Measurements from ENCODE around the gene WEE2.
"Not testable (repeated sequence)": the region's sequence is repeated elsewhere in the genome, so short reads cannot be mapped to it uniquely, and the experiment has no call there.

WEE2 gene

DNA sequence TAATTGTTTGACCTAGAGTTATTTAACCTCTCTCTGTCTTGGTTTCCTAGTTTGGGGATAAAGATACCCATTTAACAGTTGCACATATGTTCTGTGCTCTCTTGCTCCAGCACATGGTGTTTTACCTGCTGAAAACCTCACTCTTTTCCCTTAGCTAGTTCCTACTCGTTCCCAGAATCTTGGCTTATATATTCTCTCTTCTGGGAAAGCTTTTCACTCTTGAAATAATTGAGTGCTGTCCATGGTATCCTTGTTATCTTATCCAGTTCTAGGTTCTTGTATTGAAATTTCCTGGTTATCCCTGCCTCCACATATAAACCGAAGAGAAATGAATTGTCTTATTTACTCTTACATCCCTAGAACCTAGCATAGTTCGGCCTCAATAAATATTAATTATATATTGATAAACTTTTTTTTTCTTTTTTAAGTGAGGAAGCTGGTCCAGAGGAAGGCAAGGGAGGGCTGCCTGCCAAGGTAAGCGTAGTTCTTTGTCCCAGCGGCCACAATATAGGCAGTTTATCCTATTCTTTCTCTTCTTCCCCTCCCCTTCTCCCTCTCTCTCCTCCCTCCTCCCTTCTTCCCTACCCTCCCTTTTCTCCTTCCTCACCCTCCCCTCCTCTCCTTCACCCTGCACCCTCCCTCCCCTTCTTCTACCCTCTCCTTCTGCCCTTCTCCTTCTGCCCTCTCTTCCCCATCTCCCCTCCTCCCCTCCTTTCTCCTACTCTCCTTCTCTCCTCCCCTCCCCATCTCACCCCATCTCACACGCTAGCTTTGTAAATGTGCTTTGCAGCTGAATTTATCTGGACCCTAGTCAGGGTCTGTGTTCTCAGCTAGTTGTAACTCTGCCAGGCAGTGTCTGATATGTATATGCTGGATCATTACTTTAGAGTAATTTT is 7.9 kb downstream of the WEE2 start:
- DNase-seq = no peak

DNA sequence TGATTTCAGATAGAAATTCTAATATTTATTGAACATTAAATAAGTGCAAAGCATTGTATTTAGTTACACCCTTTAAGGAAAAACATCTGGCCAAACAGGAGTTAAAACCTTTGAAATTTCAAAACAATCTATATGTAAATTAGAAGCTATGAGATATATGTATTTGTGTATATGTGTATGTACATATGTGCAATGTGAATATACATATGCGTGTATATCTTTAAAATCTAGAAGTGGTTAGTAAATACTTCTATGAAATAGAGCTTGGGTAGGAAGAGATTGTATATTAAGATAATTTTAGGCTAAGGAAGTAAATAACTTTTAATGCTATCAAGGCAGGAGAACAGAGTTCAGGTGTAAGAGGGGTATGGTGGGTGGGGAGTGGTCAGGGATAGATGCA is 9.3 kb downstream of the WEE2 start:
- no peak for DNase-seq

DNA sequence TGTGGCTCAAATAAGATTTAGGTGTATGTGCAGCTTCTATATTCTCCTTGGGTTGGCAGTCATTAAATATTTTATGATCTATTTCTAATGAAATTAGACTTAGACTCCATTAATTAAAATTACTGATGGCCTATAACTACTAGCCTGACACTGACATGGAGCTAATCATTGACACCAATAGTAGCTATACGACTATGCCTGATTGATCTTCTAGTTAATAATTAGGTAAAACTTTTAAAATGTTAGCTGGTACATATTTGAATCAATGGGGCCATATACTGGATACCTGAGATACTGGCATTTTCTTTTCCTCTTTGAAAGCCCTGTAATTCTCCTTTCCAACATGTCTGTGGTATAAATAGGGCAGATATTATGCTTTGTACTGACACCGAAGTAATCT is 14.4 kb downstream of the WEE2 start:
- DNase-seq = no peak

GRCh38 chr7:141729020-141729419 is 20.9 kb downstream of the WEE2 start:
- DNase-seq = no peak

- DNase-seq = no peak
These were observed 23.5 kb downstream of the WEE2 start for GRCh38 chr7:141731476-141732149.

DNA sequence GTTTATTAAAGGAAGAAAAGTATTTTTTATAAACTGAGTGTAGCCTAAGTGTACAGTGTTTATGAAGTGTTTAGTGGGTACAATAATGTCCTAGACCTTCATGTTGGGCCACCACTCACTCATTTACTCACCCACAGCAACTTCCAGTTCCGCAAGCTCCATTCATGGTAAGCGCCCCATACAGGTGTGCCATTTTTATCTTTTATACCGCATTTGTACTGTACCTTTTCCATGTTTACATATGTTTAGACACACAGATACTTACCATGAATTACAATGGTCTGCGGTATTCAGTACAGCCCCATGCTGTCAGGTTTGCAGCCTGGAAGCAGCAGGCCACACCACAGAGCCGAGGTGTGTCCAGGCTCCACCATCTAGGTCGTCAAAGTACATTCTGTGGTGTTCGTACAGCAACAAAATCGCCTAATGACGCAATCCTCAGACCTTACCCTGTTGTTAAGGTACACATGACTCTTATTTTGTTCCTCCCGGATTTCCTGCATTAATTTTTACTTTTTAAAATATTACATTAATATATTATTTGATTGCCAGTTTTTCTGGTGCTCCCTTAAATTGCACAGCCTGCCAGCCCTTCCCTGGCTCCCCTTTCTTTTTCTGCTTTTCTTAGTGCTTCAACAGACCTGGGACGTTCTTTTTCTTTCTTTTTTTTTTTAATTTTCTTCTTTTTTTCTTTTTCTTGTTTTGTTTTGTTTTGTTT is 29.1 kb downstream of the WEE2 start:
- no peak for DNase-seq

- DNase-seq = peak; percentile 80 to 86
These were observed 29.9 kb downstream of the WEE2 start, which contains the start of gene SSBP1 for GRCh38 chr7:141737836-141738591. Gene SSBP1, plus strand, starts transcription at chr7:141738358. Its CDS starts 809 bp downstream, at chr7:141739167.

DNA sequence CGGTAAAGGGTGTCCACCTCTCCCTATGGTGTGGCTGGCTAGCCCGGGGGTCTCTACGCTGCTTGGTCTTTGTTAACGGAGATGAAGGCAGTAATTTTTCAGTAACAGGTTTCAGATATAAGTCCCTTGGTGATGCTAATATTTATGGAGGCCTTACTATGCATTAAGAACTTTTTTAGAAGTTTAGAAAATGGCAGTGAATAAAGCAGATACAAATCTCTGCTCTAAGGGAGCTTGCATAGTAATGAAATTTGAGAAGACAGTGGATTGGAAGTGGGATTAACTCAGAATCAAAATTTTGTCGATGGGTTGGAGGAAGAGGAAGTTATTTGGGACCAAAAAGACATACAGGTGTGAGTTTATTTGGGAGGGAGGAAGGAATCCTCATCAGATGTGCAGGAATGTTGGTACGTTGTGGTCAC is 30.4 kb downstream of the WEE2 start:
- DNase-seq = no peak

GRCh38 chr7:141739250-141739649 is 31.1 kb downstream of the WEE2 start:
- no peak for DNase-seq

DNA sequence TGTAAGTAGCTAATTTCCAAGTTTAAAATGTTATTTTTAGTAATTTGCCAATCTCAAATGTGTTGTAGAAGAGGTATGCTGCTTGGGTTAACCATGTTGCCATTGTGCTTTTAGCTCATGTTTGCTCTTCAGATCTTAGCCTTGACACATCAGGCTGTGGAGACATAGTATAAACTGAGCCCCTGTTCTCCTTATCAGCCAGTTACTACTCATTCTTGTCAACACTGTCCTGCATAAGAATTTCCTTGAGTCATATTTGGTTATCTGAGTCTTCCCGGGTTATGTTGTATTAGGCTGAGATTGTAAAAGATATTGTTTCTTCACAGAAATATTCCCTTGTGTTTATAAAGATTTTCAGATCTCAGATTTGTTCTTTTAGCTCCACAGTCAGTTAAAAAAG is 34.1 kb downstream of the WEE2 start:
- no peak for DNase-seq

DNA sequence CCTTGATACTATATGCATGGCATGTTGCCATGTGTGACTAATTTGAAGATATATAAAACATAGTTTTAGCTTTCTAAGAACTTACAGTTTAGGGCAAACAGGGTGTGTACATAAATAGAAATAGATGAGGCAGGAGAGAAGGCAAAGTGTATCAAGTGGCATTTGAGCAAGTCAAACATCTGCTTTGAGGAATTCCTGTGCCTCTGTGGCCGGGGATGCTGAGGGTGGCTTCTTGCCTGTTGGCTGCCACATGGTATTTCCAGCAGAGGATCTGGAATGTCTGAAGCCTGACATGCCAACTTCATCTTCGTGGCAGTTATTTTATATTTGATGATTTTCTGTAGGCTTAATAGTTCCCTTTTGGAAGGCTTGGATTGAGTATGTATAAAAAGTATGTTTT is 36.0 kb downstream of the WEE2 start:
- no peak for DNase-seq

DNA sequence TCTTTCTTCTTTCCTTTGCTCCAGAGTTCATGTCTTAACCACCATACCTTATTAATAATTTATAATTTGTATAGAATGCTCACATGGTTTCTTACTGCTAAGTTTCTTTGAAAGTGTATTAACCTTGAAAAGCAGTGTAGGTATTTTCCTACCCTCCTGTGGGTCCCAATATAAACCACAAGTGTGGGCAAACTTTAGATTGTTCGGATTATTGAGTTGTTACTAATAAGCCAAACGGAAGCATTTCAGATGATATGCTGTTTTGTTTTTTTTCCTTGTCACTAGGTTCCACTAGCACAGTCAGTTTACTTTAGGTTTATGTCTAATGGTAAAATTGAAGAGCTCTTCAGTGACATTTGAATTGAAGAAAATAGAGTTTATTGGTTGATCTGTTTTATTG is 40.2 kb downstream of the WEE2 start:
- no peak for DNase-seq

DNA sequence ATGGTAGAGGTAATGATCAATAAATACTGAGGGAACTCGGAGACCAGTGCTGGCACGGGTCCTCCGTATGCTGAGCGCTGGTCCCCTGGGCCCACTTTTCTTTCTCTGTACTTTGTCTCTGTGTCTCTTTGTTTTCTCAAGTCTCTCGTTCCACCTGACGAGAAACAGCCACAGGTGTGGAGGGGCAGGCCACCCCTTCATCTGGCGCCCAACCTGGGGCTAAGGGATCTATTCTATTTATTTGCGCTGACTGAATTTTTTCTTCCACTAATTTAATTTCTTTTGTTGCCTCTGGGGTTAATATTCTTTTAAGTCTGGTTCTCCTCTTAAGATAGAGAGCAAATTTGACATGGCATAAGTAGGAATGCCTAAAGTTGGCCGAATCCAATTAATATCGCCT is 43.8 kb downstream of the WEE2 start:
- DNase-seq = not testable (repeated sequence)

DNA sequence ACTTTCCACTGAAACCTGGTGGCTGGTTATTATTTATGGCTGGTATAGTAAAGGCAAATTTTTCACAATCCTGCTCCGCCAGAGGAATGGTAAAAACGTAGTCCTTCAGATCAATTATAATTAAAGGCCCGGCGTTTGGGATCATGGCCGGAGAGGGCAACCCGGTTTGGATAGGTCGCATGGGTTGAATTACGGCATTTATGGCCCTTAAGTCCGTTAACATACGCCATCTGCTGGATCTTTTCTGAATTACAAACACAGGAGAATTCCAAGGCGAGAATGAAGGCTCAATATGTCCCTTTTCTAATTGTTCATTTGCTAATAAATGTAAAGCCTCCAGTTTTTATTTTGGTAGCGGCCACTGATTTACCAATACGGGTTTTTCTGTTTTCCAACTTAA is 44.5 kb downstream of the WEE2 start:
- no peak for DNase-seq

- DNase-seq = no peak
These were observed 46.8 kb downstream of the WEE2 start for GRCh38 chr7:141754939-141755338.

DNA sequence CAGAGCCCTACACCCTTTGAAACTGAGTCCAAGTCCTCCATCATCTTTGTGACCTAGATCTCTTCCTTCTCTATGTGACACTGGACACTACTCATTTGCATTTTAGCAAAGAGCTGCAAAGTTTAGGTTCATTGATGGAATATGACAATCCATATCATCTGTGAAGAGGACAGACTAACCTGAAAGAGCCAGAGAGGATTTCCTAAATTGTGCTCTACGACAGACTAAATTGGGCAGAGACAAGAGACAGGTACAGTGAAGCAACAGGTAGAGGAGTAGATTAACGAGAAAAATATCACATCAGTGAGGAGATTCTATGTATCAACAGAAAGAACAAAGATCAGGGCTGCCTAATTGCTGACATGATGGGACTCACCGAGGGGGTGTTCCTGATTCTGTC is 55.6 kb downstream of the WEE2 start, which contains the start of gene TAS2R3:
TAS2R3 (plus strand) TSS at position 301 of the 400 bp plus-strand sequence; CDS start at position 363, 62 bp downstream.
- DNase-seq = no peak

- not testable (repeated sequence) for DNase-seq
These were observed 62.0 kb downstream of the WEE2 start for GRCh38 chr7:141770083-141770583.

GRCh38 chr7:141776374-141776773 is 68.2 kb downstream of the WEE2 start, which contains the start of gene TAS2R4:
Gene TAS2R4, plus strand, starts transcription at chr7:141776674. Its CDS starts 1,815 bp downstream, at chr7:141778489.
- no peak for DNase-seq

Measured in stimulated activated CD4-positive, alpha-beta T cell treated with anti-CD3 and anti-CD28 coated beads, Interleukin-2, amount 100 ng/mL, for 48 hours (primary cell).